IMR-90 (cell line): Measurements from ENCODE around the gene INSL3.

Source experiments
- CTCF ChIP-seq: conservative IDR thresholded peaks from 2 replicates; pipeline ENCODE4 v1.5.1; 2012; ENCODE audit warnings: mild to moderate bottlenecking, low read depth, low read length, improper control_type of control experiment
- MXI1 ChIP-seq: IDR thresholded peaks from 2 replicates; pipeline ENCODE4 v1.6.1; 2012; ENCODE audit warnings: low read depth, mild to moderate bottlenecking, low read length, moderate library complexity, borderline replicate concordance
- NFE2L2 ChIP-seq: fragments of 150-350 bp; IDR thresholded peaks from 2 replicates; pipeline ENCODE4 v1.6.1; 2016; ENCODE audit warnings: low read depth, mild to moderate bottlenecking, low read length
- RCOR1 ChIP-seq: IDR thresholded peaks from 2 replicates; pipeline ENCODE4 v1.6.1; 2012; ENCODE audit warnings: mild to moderate bottlenecking, low read length, improper control_type of control experiment; ENCODE audit not compliant: insufficient replicate concordance
- USF2 ChIP-seq: fragments of 150-350 bp; IDR thresholded peaks from 2 replicates; pipeline ENCODE4 v1.6.1; 2017; ENCODE audit warnings: mild to moderate bottlenecking, antibody characterized with exemption, low read length, low read depth

GRCh38 chr19:17862711-17863519 is 41.6 kb upstream of the INSL3 start:
- TF ChIP-seq CTCF (no peak), RCOR1 (no peak), MXI1 (no peak), USF2 (no peak), NFE2L2 (no peak)
